Epidermal melanocyte (primary cell): Measurements from ENCODE around the gene ADNP2.

Experiments
- DNase-seq: peaks from one replicate; pipeline ENCODE4 v3.0.0; 2011; ENCODE audit warnings: low spot score; ENCODE audit not compliant: insufficient read length

Gene ADNP2

GRCh38 chr18:80106482-80107051 is 2.5 kb upstream of the ADNP2 start:
- DNase-seq, result no peak

- no peak for DNase-seq
Observed at GRCh38 chr18:80107426-80107825, 1.6 kb upstream of the ADNP2 start.

GRCh38 chr18:80108121-80108536 is 933 bp upstream of the ADNP2 start:
- DNase-seq, result no peak

GRCh38 chr18:80109676-80110078 is 615 bp downstream of the ADNP2 start:
- no peak for DNase-seq

DNA sequence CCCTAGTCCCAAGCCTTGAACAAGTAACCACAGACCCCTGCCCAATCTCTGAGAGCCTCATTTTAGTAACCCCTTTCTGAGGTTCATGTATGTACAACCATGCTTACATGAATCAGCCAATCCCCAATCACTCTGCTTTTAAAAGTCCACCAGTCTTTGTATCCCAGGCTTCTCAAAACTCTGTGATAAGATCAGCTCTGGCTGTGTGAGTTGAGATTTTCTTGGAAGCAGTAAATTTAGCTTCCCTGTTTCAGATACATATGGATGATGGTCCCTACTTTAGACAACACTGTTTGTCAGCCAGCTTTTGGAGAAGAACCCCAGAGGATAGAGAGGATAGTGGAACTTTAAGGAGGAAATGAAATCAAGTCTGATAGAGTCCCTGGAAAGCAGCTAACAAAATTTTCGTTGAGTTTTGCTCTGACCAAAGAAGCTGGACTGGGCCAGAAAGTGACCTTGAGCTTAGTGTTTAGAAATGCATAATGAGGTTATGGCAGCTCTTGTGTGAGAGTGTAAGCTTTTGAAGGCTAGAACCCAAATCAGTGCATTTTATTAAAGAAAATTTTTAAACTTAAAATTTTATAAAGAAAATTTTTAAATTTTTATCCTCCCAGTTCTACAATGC is 3.7 kb downstream of the ADNP2 start:
- DNase-seq, result no peak

- no peak for DNase-seq
Observed at GRCh38 chr18:80115035-80115434, 6.0 kb downstream of the ADNP2 start.

GRCh38 chr18:80119111-80119510 is 10.0 kb downstream of the ADNP2 start:
- DNase-seq, result no peak

DNA sequence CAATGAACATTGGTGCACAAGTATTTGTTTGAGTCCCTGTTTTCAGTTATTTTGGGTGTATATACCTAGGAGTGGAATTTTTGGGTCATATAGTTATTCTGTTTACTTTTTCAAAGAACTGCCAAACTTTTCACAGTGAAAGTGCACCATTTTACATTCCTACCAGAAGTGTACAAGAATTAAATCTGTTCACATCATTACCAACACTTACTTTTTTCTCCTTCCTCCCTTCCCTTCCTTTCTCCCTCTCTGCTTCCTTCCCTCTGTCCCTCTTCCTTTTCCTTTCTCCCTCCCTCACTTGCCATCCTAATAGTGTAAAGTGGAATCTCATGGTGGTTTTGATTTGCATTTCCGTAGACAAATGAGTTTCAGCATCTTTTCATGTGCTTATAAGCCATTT is 11.9 kb downstream of the ADNP2 start:
- no peak for DNase-seq

DNA sequence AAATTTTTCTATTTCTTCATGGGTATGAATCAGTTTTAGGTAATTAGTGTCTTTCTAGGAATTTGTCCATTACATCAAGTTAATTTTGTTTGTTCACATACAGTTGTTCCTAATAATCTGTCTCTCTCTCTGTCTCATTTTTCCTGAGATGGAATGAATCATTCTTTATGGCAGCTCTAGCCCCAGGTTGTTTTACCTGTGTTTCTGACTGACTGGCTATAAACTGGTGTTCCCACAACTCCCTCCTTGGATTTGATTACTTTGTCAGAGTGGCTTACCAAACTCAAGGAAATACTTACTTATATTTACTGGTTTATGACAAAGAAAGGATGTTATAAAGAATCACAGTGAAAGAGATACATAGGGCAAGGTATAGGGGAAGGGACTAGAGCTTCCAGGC is 15.1 kb downstream of the ADNP2 start:
- no peak for DNase-seq

- no peak for DNase-seq
Observed at GRCh38 chr18:80126797-80127196, 17.7 kb downstream of the ADNP2 start.

DNA sequence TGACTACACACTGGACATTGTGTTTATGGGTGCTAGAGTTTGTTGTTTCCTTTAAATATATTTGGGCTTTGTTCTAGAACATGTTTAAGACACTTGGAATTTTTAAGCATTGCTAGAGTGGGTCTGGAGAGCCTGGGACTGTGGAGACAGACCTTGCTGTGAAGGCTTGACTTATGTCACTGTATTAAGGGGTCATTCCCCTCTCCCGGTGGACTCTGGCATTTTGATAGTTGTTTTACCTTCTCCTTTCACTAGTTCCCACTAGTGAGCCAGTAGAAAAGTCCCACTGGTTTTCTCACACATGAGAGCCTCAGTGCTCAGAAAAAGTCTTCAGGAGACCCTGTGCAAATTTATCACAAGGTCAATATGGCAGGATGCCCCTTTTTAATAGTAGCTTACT is 18.6 kb downstream of the ADNP2 start:
- DNase-seq, result no peak

GRCh38 chr18:80129672-80130367 is 20.8 kb downstream of the ADNP2 start:
- DNase-seq, result no peak

- DNase-seq, result no peak
Observed at GRCh38 chr18:80130555-80130954, 21.5 kb downstream of the ADNP2 start.

GRCh38 chr18:80132180-80132812 is 23.2 kb downstream of the ADNP2 start:
- no peak for DNase-seq

- no peak for DNase-seq
Observed at GRCh38 chr18:80133124-80133523, 24.1 kb downstream of the ADNP2 start.

DNA sequence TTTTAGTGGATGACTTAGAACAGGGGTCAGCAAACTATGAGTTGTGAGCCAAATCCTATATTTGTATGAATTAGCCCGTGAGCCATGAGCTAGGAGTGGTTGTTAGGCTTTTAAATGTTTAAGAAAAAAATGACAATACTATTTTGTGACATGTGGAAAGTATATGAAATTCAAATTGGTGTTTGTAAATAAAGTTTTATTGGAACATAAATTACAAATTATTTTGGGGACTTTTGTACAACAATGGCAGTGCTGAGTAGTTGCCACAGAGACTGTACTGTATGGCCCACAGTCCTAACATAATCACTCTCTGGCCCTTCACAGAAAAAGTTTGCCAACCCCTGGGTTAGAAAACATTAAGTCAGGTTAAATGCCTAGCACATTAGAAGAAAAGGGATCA is 26.1 kb downstream of the ADNP2 start:
- no peak for DNase-seq

- no peak for DNase-seq
Observed at GRCh38 chr18:80136679-80137078, 27.6 kb downstream of the ADNP2 start.

DNA sequence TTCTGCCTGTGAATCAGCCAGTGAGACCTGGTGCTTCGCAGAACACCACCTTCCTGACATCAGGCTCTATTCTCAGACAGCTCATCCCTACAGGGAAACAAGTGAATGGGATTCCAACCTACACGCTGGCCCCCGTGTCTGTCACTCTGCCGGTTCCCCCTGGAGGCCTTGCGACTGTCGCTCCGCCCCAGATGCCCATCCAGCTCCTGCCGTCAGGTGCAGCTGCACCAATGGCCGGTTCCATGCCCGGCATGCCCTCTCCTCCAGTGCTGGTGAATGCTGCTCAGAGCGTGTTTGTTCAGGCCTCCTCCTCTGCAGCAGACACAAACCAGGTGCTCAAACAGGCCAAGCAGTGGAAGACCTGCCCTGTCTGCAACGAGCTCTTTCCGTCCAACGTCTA is 28.1 kb downstream of the ADNP2 start:
- DNase-seq, result no peak

DNA sequence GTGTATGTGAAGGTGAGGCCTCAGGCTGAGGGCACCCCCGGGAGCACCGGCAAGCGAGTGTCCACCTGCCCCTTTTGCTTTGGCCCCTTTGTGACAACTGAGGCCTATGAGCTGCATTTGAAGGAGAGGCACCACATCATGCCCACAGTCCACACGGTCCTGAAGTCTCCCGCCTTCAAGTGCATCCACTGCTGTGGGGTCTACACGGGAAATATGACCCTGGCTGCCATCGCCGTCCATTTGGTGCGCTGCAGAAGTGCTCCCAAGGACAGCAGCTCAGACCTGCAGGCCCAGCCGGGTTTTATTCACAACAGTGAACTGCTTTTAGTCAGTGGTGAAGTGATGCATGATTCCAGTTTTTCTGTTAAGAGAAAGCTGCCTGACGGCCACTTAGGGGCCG is 28.9 kb downstream of the ADNP2 start:
- DNase-seq, result no peak

DNA sequence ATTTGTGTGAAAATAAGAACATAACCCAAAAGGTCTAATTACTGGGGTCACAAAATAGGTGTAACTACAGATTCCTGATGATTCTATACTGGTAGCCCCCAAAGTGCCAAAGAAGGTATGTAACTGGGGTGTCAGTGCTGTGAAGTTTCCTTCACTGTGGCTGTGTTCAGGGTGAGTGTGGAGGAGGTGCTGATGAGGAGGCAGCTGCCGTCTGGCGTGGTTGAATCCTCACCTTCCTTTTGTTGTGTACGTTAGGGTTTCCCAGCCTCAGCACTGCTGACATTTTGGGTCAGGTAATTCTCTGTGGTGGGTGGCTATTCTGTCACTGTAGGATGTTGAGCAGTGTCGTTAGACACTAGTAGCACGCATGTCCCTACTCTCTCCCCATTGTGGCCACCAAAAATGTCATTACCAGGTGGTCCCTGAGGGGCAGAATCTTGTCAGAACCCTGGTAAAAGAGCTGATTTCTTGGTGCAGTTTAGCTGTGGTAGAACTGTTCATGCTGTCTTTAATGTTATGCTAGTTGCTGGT is 31.5 kb downstream of the ADNP2 start:
- DNase-seq, result no peak

- no peak for DNase-seq
Observed at GRCh38 chr18:80143881-80144280, 34.8 kb downstream of the ADNP2 start.

GRCh38 chr18:80145196-80145804 is 36.2 kb downstream of the ADNP2 start:
- DNase-seq, result no peak
